ENCODE measurements around the gene LGI2.

GRCh38 chr4:24988776-24989175 lies 42.0 kb downstream of the LGI2 start:
- TF ChIP-seq TAF1 (IDR thresholded peaks at IDR 0.05; ENCODE audit: borderline replicate concordance, low read depth, low read length), result no peak
- TF ChIP-seq POLR2AphosphoS5 (IDR thresholded peaks at IDR 0.05; ENCODE audit: low read depth, low read length), result no peak
- TF ChIP-seq POLR2A (IDR thresholded peaks at IDR 0.05; ENCODE audit: low read depth, low read length), result no peak
